GM21381 (cell line): ENCODE measurements around the gene ZFAND6.
"Not testable (repeated sequence)": the region's sequence is repeated elsewhere in the genome, so short reads cannot be mapped to it uniquely, and the experiment has no call there.

Experiments used
- ATAC-seq: cut with Tn5 transposase; IDR thresholded peaks from one replicate; pipeline ENCODE4 v1.9.1; 2021; ENCODE audit warnings: mild to moderate bottlenecking, moderate library complexity; ENCODE audit not compliant: unreplicated experiment

Gene ZFAND6

GRCh38 chr15:80140909-80141308, 81.4 kb downstream of the ZFAND6 start:
- ATAC-seq, result no peak

- no peak for ATAC-seq
Measured at GRCh38 chr15:80141916-80142598, 82.6 kb downstream of the ZFAND6 start.

GRCh38 chr15:80142646-80143045, 83.2 kb downstream of the ZFAND6 start:
- ATAC-seq, result no peak

- no peak for ATAC-seq
Measured at GRCh38 chr15:80151148-80151547, 91.7 kb downstream of the ZFAND6 start.

- ATAC-seq, result no peak
Measured at GRCh38 chr15:80151576-80151975, 92.1 kb downstream of the ZFAND6 start.

GRCh38 chr15:80152180-80152895, 92.9 kb downstream of the ZFAND6 start:
- ATAC-seq, result peak; percentile 64

GRCh38 chr15:80152896-80153876, 93.7 kb downstream of the ZFAND6 start, which contains the start of gene FAH:
Gene FAH (plus strand): TSS chr15:80152999. CDS start chr15:80153055, 56 bp downstream.
- peak; percentile 52 for ATAC-seq

- ATAC-seq, result no peak
Measured at GRCh38 chr15:80153900-80154299, 94.4 kb downstream of the ZFAND6 start.

GRCh38 chr15:80154336-80154735, 94.9 kb downstream of the ZFAND6 start:
- no peak for ATAC-seq

GRCh38 chr15:80155001-80155377, 95.5 kb downstream of the ZFAND6 start:
- ATAC-seq, result no peak

GRCh38 chr15:80155378-80156175, 96.1 kb downstream of the ZFAND6 start:
- not testable (repeated sequence) for ATAC-seq

- no peak for ATAC-seq
Measured at GRCh38 chr15:80156176-80156720, 96.8 kb downstream of the ZFAND6 start.

- no peak for ATAC-seq
Measured at GRCh38 chr15:80157215-80157614, 97.7 kb downstream of the ZFAND6 start.

- no peak for ATAC-seq
Measured at GRCh38 chr15:80159301-80159700, 99.8 kb downstream of the ZFAND6 start.

- ATAC-seq, result no peak
Measured at GRCh38 chr15:80159811-80160569, 100.5 kb downstream of the ZFAND6 start.

- ATAC-seq, result peak; percentile 81
Measured at GRCh38 chr15:80160570-80161156, 101.2 kb downstream of the ZFAND6 start.

GRCh38 chr15:80161468-80162016, 102.1 kb downstream of the ZFAND6 start:
- no peak for ATAC-seq

- ATAC-seq, result no peak
Measured at GRCh38 chr15:80162059-80162554, 102.6 kb downstream of the ZFAND6 start.
